ENCODE measurements around the gene MRPL52.
"Not testable (repeated sequence)": the region's sequence is repeated elsewhere in the genome, so short reads cannot be mapped to it uniquely, and the experiment has no call there.

DNA sequence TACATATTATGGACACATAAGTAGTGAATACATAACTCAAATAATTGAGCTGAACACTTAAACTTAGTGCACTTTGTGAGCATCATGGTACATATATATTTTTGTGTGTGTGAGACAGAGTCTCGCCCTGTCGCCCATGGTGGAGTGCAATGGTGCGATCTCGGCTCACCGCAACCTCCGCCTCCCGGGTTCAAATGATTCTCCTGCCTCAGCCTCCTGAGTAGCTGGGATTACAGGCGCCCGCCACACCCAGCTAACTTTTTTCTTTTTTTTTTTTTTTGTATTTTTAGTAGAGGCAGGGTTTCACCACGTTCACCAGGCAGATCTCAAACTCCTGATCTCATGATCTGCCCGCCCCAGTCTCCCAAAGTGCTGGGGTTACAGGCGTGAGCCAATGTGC lies 22.5 kb downstream of the MRPL52 start:
- TF ChIP-seq, protein P1, sequence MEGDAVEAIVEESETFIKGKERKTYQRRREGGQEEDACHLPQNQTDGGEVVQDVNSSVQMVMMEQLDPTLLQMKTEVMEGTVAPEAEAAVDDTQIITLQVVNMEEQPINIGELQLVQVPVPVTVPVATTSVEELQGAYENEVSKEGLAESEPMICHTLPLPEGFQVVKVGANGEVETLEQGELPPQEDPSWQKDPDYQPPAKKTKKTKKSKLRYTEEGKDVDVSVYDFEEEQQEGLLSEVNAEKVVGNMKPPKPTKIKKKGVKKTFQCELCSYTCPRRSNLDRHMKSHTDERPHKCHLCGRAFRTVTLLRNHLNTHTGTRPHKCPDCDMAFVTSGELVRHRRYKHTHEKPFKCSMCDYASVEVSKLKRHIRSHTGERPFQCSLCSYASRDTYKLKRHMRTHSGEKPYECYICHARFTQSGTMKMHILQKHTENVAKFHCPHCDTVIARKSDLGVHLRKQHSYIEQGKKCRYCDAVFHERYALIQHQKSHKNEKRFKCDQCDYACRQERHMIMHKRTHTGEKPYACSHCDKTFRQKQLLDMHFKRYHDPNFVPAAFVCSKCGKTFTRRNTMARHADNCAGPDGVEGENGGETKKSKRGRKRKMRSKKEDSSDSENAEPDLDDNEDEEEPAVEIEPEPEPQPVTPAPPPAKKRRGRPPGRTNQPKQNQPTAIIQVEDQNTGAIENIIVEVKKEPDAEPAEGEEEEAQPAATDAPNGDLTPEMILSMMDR (IDR thresholded peaks at IDR 0.05): not testable (repeated sequence)
- not testable (repeated sequence) for TF ChIP-seq POLR2A (IDR thresholded peaks at IDR 0.05)

All from stomach (tissue), 4 donors.